Activated T-helper 1 cell treated with anti-CD3 and anti-CD28 coated beads, Interleukin-2, amount 50 U/mL, for 16 hours (primary cell): ENCODE measurements around the gene MAPK14.
"Not testable (repeated sequence)": the region's sequence is repeated elsewhere in the genome, so short reads cannot be mapped to it uniquely, and the experiment has no call there.

Experiments used
- DNase-seq, 2 donors: peaks; one replicate each; pipeline ENCODE4 v3.0.0-alpha.2; 2020; ENCODE audit warnings: low read depth in 1 of 2, low spot score in 1 of 2

MAPK14 gene

DNA sequence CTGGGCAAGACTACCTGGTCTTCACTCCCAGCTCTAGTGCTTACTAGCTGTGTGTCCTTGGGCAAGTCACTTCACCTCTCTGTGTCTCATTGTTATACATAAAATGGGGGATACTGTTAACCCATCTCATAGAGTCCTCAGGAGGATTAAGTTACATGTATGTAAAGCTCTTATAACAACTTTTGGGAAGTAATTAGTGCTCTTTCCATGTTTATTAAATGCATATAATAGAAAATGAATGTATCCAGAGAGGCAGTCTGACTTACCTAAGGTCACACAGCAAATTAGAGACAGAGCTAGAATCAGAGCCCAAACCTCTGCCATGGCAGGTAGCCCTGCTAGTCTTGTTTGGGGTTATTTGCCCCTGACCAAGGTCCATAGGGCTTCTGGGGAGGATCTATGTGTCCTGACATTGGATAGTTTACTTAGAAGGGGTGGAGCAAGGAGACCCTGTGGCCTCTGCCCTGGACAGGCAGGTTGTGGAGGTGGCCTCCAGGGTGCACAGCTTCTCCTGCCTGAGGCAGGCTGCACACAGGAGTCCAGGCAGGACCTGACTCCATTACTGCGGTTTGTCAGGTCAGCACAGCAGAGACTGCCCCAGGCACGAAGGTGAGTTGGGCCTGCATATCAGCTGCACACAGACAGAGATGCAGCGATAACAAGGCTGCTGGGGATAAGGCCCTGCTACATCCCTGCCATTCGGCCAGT is 94.3 kb downstream of the MAPK14 start:
- no peak for DNase-seq

DNA sequence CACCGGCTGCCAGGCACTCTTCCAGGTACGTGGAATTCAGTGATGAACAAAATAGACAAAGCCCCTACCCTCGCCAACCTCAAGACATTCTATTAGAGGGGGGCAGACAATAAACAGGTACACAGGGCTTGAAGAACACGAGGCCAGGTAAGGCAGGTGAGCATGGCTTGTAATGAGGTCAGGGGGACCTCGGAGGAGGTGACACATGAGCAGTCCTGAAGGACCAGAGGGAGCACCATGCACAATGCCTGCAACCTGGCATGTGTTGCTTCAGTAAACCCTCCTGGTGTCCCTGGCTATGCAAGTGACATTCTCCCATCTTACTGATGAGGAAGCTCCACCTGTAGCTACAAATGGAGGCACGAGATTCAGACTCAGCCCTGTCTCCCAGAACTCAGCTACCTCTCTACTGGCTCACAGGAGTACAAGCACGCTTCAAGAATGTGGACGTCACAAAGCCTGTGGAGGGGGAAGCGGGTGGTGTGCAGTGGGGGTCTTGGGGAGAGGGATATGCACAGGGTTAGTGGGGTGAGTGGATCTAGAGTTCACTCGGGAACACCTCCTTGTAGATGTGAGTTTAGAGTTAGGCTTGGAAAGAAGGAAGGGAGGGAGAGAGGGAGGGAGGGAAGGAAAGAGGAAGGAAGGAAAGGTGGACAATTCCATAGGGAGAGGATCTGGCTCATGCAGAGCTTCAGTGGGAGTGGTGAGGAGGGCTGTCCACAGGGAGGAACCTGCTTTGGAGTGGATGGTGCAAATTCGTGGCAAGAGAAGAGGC is 95.1 kb downstream of the MAPK14 start:
- DNase-seq: no peak

DNA sequence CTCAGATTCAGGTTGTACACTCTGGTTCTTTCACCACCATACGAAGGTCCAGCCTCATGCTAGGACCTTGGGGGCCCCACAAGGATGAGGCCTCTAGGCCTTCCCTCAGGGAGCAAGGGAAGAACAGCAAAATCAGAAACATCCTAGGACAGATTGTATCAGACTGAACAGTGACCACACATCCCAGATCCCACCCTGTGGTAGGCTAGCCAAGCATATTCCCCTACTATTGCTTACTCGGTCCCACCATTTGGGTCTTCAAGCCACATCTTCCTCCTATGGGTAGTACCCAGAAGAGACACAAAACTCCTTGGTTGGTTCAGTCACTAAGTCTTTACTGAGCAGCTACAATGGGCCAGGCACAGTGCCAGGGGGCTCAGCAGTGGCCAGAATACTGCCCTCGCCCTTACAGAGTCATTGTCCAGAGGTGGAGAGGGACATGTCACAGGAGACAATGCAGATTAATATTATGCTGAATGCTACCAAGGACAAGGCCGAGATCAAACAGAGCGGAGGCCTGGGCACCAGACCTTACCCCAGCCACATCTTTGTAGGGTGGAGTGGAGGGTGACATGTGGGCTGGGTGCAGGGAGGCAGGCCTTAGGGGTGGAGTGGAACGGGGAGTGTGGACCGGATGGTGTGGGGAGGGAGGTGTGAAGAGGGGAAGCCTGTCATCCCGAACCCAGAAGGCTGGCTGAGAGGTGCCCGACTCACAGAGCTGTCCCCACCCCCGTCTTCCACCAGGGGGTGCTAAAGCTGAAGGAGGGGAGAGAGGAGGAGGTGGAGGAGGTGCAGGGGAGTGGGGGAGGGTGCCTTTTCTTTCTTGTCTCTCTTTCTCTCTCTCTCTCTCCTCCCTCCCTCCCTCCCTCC is 95.9 kb downstream of the MAPK14 start:
- DNase-seq: peak; percentile 77 to 81

DNA sequence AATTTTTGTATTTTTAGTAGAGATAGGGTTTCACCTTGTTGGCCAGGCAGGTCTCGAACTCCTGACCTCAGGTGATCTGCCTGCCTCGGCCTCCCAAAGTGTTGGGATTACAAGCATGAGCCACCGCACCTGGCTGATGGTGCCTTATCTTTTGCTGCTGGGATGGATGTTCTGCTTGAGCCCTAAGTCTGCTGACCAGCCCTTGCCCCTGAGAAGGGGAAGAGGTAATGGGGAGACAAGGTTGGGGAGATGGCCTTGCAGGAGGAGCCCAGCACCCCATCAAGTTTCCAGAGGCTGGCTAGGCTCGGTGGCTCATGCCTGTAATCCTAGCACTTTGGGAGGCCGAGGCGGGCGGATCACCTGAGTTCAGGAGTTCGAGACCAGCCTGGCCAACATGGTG is 96.7 kb downstream of the MAPK14 start:
- not testable (repeated sequence) for DNase-seq

DNA sequence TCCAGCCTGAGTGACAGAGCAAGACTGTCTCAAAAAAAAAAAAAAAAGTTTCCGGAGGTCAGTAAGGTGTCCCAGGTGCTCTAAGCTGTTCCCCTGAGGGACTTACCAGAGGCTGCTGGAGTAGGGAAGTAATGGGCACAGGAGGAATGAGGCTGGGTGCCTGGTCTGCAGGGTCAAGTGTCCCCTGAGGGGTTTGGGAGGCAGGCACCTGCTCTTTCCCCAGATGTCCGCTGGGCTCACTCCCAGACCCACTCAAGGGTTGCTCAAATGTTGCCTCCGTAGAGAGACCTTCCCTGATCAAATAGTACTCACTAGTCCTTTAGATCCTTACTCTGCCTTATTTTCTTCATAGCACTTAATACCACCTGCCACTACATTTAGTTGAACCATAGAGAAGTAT is 97.3 kb downstream of the MAPK14 start:
- DNase-seq: no peak

DNA sequence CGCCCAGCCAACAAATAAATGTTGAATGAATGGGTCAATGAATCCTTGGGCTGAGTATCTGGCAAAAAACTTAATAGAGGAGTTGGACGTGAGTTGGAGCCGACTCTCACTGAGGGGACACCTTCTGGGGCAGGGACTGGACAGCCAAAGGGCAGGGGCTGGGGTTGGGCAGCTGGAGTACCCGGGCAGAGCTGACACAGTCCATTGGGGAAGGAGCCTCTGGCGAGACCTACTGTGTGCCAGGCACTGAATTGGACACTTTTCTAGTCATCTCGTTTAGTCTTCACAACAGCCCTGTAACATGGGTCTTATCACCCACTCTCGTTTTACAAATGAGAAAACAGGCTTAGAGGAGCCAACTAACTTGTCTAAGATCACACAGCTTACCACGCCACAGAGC is 98.0 kb downstream of the MAPK14 start:
- DNase-seq: no peak

DNA sequence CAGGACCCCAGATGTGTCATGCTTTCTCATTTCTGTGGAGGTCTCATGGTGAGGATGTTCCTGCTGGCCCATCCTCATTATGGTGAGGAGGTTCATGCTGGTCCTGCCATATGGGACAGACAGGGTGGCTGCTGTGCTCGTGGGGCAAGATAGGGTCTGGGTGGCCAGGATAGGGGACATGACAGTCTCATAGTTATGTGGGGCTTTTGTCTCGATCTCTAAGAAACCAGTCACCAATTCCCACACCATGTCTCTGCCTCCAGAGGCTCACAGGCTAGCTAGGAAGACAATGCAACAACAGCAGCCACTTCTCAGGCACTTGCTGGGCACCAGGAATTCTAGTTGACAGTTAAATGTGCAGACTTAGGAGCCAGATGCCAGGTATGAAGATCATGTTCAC is 98.5 kb downstream of the MAPK14 start:
- no peak for DNase-seq

DNA sequence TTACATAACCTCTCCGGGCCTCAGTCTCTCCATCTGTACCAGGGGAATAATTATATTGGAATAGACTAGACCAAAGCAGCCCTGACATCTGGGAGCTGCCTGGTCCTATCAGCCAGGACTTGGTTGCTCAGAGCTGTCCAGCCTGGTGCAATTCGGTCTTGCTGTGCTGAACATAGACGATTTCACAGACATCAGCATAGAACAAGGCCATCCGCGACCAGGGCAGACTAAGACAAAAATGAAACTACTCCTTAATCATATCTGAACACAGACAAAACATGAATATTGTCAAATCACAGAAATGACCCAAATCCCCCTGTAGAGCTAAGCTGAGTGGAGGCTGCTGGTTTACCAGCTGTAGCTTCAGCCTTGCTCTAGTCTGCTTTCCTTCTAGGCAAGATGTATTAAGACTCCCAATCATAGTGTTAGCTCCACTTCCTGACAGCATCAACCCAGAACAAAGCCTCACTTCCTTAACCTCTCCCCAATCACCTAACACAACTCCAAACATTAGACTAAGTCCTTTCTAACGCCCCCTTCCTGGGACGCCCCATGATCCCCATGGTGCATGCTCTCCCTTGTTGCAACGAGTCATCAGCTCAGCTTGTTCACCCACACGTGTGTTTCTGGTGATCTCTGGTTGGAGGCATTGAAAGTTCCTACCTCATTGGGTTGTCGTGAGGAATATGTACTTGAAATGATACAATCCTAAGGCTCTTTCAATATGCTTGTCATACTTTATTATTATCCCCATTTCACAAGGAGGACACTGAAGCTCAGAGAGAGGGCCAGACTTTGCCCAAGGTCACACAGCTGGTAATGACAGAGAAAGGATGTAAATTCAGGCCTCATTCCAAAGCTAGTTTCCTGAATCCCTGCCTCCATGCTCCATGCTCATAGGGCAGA is 99.2 kb downstream of the MAPK14 start:
- no peak for DNase-seq

DNA sequence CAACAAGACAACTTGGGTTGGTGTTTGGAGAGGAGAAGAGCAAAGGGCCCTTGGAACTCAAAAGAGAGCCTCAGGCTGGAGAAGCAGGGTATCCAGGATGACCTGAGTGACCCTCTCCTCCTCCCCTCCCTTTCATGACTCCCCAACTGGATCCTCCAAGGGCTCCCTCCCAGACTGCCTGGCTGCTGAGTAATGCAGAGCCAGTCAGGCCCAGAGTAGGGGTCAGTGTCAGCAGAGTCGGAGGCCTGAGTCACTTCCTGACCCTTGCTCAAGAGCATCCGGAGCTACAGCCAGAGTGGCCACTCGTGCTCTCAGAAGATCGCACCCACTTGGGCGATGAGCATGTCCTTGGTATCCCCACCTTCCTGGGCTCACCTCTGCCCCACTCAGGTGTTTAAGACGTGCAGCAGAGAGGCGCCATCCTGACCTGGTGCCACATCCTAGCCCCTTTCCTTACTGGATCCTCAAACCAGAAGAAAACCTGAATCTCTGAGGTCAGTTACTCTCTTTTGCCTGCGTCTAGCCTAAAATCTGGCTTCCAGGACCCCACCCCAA is 99.9 kb downstream of the MAPK14 start:
- no peak for DNase-seq

DNA sequence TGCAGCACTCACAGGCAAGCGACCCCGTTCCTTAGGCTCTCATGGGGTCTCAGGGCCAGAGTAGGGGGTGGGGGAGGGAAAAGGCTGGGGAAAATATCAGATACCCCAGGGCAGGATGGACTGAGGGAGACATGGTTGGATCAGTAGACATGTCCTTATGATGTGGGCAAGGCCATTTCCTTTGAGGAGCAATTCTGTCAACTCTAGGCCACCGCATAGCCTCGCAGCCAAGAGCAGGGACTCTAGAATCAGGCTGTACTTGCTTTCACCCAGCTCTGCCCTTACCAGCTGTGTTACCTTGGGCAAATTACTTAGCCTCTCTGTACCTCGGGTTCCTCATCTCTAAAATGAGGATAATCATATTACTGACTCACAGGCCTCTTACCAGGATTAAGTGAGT is 100.5 kb downstream of the MAPK14 start:
- no peak for DNase-seq

DNA sequence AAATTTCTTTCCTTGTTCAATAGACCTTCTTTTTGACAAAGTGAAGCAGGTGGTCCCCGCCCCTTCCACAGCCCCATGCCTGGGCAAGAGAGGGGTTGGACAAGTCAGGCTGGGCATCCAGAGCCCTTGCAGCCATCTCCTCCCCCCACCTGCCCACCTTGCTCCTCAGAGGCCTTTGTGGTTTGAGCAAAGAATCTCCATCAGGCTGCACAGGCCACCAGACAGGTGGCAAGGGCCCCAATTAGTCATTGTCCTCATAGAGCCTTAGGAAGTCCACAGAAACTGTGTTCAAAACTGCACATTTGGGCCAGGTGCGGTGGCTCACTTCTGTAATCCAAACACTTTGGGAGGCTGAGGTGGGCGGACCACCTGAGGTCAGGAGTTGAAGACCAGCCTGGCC is 101.2 kb downstream of the MAPK14 start:
- DNase-seq: no peak

DNA sequence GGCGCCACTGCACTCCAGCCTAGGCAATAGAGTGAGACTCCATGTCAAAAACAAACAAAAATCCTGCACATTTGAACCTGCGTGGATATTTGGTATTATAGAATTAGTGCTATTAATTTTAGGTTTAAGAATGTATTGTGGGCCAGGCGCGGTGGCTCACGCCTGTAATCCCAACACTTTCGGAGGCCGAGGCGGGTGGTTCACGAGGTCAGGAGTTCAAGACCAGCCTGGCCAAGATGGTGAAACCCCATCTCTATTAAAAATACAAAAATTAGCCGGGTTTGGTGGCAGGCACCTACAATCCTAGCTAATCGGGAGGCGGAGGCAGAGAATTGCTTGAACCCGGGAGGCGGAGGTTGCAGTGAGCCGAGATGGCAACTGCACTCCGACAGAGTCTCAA is 101.7 kb downstream of the MAPK14 start:
- not testable (repeated sequence) for DNase-seq

DNA sequence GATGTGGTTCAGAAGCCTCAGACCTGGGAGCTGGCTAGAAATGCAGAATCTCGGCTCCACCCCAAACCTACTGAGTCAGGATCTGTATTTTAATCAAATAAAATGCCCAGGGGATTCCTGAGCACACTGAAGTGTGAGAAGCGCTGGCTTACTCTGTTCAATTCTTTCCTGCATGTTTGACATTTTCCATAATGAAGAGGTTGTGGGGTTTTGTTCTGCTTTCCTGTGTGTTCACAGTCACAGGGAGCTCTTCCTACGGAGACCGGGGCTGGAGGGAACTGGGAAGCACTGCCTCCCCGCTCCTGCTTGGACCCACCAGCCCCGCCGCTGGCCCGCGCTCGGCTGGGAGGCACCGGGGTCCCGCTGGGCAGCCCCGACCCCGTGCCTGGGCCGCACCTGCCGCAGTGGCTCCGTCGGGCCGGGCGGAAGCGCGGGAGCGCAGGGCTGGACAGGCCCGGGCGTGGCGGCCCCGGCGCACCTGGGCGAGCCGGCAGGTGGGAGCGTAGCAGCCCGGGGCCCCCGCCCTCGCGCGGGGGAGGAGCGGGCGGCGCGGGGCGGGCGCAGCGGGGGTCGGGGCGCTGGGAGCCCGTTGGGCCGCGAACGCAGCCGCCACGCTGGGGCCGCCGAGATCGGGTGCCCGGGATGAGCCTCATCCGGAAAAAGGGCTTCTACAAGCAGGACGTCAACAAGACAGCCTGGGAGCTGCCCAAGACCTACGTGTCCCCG is 102.5 kb downstream of the MAPK14 start, which contains the start of gene MAPK13:
MAPK13 (plus strand) TSS at position 573 of the 726 bp plus-strand sequence; CDS start at position 643, 70 bp downstream.
- no peak for DNase-seq

DNA sequence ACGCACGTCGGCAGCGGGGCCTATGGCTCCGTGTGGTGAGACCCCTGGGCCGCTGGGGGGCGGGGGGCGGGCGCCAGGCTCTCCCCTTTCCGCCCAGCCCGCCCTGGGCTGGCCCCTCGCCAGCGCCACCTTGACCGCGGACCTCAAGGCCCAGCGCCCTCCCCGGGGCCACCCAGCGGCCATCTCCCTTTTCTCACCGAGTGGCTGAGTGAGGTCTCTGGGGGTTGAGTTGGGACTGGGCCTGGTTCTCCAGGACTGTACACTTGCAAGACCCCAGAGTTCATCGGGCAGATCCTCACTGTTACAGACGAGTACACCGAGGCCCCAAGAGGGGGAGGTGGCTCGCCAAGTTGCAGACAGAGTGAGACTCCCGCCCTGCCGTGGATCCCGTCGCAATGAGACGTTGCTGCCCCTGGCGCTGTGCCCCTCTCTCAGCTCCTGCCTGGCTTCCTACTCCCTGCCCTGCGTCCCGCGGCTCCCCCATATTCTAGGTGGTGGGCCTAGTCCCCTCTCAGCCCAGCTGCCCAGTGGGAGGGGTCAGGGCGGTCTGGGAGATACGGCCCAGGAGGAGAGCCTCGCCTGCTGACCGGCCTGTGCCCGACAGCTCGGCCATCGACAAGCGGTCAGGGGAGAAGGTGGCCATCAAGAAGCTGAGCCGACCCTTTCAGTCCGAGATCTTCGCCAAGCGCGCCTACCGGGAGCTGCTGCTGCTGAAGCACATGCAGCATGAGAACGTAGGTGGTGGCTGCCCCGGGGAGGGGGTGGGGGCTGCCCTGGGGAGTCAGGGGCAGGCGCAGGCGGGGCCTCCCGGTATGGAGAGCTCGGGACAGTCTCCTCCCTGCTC is 103.3 kb downstream of the MAPK14 start:
- peak in 1 of 2 donors; percentile 38 for DNase-seq

DNA sequence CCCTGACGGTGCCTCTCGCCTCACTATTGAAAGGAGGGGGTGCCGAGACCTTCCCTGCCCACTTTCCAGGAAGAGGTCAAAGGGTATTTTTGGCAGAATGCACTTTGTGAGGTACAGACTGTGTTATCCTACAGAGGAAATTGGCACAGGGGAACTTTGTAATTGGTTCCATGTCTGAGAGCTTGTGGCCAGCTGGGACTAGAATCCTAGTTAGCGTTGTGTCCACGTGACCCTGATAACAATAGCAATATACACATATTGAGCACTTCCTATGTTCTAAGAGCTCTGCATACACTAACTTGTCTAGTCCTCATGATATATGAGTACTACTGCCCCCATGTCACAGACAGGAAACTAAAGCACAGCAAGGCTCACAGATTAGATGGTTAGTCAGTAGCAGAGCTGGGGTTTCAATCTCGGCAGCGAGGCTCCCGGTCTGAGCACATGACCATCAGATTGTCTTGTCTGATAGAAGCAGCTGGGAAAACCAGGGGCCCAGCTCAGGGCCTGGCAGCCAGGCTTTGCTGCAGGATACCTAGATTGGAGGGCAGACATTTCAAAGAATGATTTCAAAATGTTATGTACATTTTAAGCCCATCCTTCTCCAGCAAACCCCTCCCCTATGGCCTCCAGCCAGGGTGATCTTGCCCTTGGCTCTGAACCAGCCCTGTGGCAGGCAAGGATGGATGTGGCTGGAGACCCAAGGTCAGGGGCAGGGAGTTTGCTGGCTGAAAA is 104.1 kb downstream of the MAPK14 start:
- no peak for DNase-seq

DNA sequence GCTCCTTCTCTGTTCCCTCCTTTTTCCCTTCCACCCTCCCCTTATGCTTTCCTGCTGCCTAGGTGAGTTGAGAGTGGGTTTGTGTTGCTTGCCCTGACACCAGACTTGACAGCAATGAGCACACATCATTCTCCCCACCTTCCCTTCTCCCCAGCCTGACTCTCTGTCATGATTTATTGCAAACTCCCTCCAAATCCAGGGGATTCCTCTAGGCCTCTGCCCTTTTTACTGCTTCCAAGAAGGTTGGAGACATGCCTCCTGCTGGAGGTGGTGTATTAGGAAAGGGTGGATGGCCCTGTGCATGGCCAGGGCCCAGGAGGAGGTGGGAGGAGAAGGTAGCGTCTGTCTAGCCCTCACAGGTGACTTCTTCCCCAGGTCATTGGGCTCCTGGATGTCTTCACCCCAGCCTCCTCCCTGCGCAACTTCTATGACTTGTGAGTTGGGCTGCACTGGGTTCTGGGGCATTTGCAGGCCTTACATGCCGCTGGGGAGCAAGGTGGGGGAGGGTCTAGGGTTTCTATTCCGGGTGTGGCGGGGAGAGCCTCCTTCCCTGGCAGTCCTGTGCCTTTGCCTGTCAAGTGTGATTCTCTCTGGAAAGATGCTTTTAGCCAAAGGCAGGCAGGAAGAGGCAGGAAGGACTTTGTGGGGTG is 104.8 kb downstream of the MAPK14 start:
- DNase-seq: no peak

DNA sequence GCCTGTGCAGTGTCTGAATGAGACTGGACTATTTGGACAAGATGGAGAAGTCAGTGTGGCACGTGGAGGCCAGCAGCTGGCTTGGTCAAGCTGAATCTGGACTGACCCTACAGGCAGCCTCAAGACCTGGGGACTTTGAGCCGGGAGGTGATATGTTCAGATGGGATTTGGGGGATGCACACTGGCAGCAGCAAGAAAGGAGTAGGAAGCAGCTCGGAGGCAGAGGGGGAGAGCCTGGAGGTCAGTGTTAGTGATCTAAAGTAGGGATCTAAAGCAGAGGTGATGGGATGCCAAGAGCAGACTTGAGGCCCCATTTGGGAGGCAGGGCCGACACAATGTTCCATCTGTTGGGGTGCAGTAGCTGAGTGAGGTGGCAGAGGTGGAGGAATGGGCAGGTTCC is 105.5 kb downstream of the MAPK14 start:
- no peak for DNase-seq

DNA sequence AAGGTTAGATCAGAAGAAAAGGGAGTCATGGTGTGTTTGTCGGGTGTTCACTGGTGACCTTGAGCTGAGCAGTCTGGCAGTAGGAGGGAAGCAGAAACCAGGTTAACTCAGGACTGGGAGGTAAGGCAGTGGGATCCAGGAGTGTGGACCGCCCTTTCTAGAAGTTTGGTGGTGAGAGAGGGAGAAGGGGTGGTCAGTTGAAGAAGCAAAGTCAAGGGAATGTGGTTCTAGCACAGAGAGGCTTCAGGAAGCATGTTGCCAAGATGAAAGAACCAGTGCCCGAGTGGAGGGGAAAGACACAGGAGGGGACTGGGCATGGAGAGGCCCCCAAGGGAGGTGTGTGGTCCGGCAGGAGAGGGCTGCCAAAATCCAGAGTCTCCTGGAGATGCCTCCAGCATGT is 106.3 kb downstream of the MAPK14 start:
- DNase-seq: no peak
